SKM-1 (cell line): ENCODE measurements around the gene MAPK1.
A peak's percentile ranks its signal among the peaks of the same experiment; 100 is the strongest.
"Not testable (repeated sequence)": the region's sequence is repeated elsewhere in the genome, so short reads cannot be mapped to it uniquely, and the experiment has no call there.

ENCODE experiments used
- DNase-seq: peaks from one replicate; lab custom pipeline; 2025; ENCODE audit not compliant: unreplicated experiment; lab: John Stamatoyannopoulos, UW

MAPK1 gene

GRCh38 chr22:21729184-21729583 is 138.3 kb downstream of the MAPK1 start:
- DNase-seq = not testable (repeated sequence)

GRCh38 chr22:21728270-21728669 is 139.2 kb downstream of the MAPK1 start:
- no peak for DNase-seq

- no peak for DNase-seq
Measured at GRCh38 chr22:21727768-21728167, 139.7 kb downstream of the MAPK1 start.

GRCh38 chr22:21727159-21727558 is 140.3 kb downstream of the MAPK1 start:
- DNase-seq = no peak

GRCh38 chr22:21726650-21727049 is 140.8 kb downstream of the MAPK1 start:
- no peak for DNase-seq

GRCh38 chr22:21725956-21726649 is 141.3 kb downstream of the MAPK1 start:
- no peak for DNase-seq

- DNase-seq = not testable (repeated sequence)
Measured at GRCh38 chr22:21724496-21724895, 142.9 kb downstream of the MAPK1 start.

- not testable (repeated sequence) for DNase-seq
Measured at GRCh38 chr22:21721195-21721852, 146.1 kb downstream of the MAPK1 start.

GRCh38 chr22:21720191-21720859 is 147.1 kb downstream of the MAPK1 start:
- not testable (repeated sequence) for DNase-seq

GRCh38 chr22:21719024-21719423 is 148.4 kb downstream of the MAPK1 start:
- no peak for DNase-seq

GRCh38 chr22:21718499-21718898 is 148.9 kb downstream of the MAPK1 start:
- no peak for DNase-seq

- not testable (repeated sequence) for DNase-seq
Measured at GRCh38 chr22:21716395-21717122, 150.9 kb downstream of the MAPK1 start.

- no peak for DNase-seq
Measured at GRCh38 chr22:21714786-21715185, 152.7 kb downstream of the MAPK1 start.

- DNase-seq = no peak
Measured at GRCh38 chr22:21714059-21714770, 153.2 kb downstream of the MAPK1 start.

- DNase-seq = no peak
Measured at GRCh38 chr22:21713428-21714058, 153.9 kb downstream of the MAPK1 start.

- DNase-seq = peak; percentile 64
Measured at GRCh38 chr22:21712751-21713427, 154.6 kb downstream of the MAPK1 start.

GRCh38 chr22:21711851-21712250 is 155.6 kb downstream of the MAPK1 start:
- no peak for DNase-seq

GRCh38 chr22:21710156-21710555 is 157.3 kb downstream of the MAPK1 start:
- DNase-seq = no peak

GRCh38 chr22:21709688-21710087 is 157.8 kb downstream of the MAPK1 start:
- no peak for DNase-seq

GRCh38 chr22:21708960-21709359 is 158.5 kb downstream of the MAPK1 start:
- DNase-seq = no peak
